ENCODE measurements around the gene ATF7. TPM values are rescaled to one million over a fixed set of nuclear protein-coding genes. Genes with fewer than 3 reads are reported as not detected.

ATF7 gene
- total RNA-seq, 1 experiment from 2014 or later = 26.9 TPM

DNA sequence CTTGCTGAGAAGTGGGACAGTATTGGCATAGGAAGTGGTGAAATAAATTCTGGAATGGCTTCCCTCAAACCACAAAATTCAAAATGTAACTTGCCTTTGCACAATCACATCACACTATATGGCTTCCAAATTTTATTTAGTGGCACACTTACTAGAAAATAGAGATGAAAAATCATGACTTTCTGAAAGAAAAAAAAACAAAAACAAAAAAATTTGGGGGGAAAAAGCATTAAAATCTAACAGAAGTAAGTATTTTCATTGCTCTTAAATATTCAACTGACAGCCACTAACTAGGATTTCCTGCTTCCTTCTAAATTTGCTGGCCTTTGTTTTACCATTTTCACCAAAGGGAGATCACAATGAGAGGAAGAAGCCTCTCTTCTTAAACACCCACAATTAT, 23.0 kb downstream of the ATF7 start:
- no peaks in the 10 kb centered on the region for H3K9me3 Mint-ChIP-seq (ENCODE audit: unreplicated experiment)
- TF ChIP-seq, protein P1, sequence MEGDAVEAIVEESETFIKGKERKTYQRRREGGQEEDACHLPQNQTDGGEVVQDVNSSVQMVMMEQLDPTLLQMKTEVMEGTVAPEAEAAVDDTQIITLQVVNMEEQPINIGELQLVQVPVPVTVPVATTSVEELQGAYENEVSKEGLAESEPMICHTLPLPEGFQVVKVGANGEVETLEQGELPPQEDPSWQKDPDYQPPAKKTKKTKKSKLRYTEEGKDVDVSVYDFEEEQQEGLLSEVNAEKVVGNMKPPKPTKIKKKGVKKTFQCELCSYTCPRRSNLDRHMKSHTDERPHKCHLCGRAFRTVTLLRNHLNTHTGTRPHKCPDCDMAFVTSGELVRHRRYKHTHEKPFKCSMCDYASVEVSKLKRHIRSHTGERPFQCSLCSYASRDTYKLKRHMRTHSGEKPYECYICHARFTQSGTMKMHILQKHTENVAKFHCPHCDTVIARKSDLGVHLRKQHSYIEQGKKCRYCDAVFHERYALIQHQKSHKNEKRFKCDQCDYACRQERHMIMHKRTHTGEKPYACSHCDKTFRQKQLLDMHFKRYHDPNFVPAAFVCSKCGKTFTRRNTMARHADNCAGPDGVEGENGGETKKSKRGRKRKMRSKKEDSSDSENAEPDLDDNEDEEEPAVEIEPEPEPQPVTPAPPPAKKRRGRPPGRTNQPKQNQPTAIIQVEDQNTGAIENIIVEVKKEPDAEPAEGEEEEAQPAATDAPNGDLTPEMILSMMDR (IDR thresholded peaks at IDR 0.05; ENCODE audit: insufficient read depth in 1 of 2, low read depth in 1 of 2, low read length in 1 of 2, severe bottlenecking in 1 of 2, unreplicated experiment in 1 of 2) = no peak
- no peaks in the 10 kb centered on the region for H3K27me3 Mint-ChIP-seq (ENCODE audit: insufficient read depth, unreplicated experiment)
- H3K36me3 Mint-ChIP-seq (ENCODE audit: insufficient read depth, unreplicated experiment) = no peaks in the 10 kb centered on the region
- no peak for DNase-seq
- POLR2A ChIA-PET = no interaction called here
- Histone ChIP-seq H3K4me3 (ENCODE audit: low read depth, low read length) (no peak overlapping the region), H3K27me3 (replicated peaks; ENCODE audit: control insufficient read depth, insufficient read depth, low read length) (no peaks in the 10 kb centered on the region), H3K36me3 (ENCODE audit: control insufficient read depth, insufficient read depth, low read length) (no peaks in the 10 kb centered on the region), H3K4me1 (no peaks in the 10 kb centered on the region), H3K9me3 (no peaks in the 10 kb centered on the region)
- BruUV-seq (replicated peaks) = no TSS peak
- H3K4me3 Mint-ChIP-seq (ENCODE audit: unreplicated experiment) = no peak overlapping the region
- H3K4me1 Mint-ChIP-seq (ENCODE audit: low read depth, unreplicated experiment) = no peaks in the 10 kb centered on the region
- intact Hi-C loops (cut with micrococcal nuclease; ENCODE audit: unreplicated experiment) = no loop called here
- H3K27ac Mint-ChIP-seq (ENCODE audit: unreplicated experiment) = no peak overlapping the region
- CTCF ChIA-PET = no interaction called here

DNA sequence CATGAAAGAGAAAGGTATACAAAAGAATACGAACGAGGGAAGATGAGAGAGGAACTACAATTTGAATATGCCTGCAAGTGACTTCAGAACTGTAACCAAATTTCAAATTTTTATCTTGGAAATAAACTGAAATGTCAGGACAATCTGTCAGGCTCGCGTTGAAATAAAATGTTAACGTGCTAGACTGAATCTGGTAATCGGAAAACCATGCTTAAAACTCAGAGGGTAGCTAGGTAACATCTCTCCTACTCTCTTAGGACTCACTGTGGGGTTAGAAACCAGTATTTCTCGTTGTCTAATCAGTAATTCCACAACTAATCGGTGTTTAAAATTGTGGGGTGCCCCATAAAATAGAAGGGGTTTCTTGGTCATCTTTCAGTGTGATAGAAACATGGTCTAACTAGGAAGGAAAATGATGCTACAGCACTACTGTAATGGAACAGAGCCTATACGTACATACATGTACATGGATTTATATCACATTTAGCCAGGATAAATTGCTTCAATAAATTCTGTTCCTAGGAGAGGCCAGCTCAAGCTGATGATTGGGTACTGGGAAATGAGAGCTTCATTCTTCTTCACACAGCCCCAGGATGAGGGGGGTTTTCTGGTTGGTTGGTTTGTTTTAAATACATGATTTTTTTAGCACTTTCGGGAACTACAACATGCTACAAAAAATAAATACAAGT, 23.9 kb downstream of the ATF7 start:
- no peak overlapping the region for H3K27ac Mint-ChIP-seq (ENCODE audit: unreplicated experiment)
- POLR2A ChIA-PET = no interaction called here
- DNase-seq = no peak
- no peak overlapping the region for H3K4me3 Mint-ChIP-seq (ENCODE audit: unreplicated experiment)
- no peaks in the 10 kb centered on the region for H3K4me1 Mint-ChIP-seq (ENCODE audit: low read depth, unreplicated experiment)
- no peaks in the 10 kb centered on the region for H3K9me3 Mint-ChIP-seq (ENCODE audit: unreplicated experiment)
- no peaks in the 10 kb centered on the region for H3K27me3 Mint-ChIP-seq (ENCODE audit: insufficient read depth, unreplicated experiment)
- Histone ChIP-seq H3K9me3 (no peaks in the 10 kb centered on the region), H3K4me1 (no peaks in the 10 kb centered on the region), H3K36me3 (ENCODE audit: control insufficient read depth, insufficient read depth, low read length) (no peaks in the 10 kb centered on the region), H3K27me3 (replicated peaks; ENCODE audit: control insufficient read depth, insufficient read depth, low read length) (no peaks in the 10 kb centered on the region), H3K4me3 (ENCODE audit: low read depth, low read length) (no peak overlapping the region)
- BruUV-seq (replicated peaks) = no TSS peak
- CTCF ChIA-PET = no interaction called here
- H3K36me3 Mint-ChIP-seq (ENCODE audit: insufficient read depth, unreplicated experiment) = no peaks in the 10 kb centered on the region
- intact Hi-C loops (cut with micrococcal nuclease; ENCODE audit: unreplicated experiment) = no loop called here
- TF ChIP-seq, protein P1 (IDR thresholded peaks at IDR 0.05; ENCODE audit: insufficient read depth in 1 of 2, low read depth in 1 of 2, low read length in 1 of 2, severe bottlenecking in 1 of 2, unreplicated experiment in 1 of 2) = no peak

DNA sequence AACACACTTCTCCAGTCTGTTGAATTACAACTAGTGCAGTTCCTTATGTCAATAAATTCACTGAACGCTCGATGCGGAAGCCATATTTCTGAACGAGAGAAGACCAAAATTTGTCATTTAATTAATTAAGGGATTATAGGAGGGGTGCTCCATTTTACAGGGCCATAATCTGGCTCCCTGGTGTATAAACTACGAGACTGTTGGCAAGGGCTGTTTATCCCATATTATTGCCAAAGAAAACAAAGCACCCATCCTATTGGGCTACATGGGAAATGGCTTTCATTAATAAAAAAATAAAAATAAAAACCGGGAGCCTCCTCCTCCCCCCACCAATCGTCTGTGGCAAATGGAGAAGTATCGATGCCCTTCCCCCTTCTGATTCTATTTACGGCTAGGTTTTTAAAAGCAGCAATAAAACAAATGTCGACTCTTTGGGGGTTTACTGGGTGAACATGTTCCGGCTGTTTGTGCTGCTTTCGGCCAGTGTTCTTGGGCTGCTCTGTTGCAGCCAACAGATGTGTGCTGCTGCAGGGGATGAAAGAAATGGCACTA, 24.8 kb downstream of the ATF7 start:
- Mint-ChIP-seq H3K27me3 (ENCODE audit: insufficient read depth, unreplicated experiment) (no peaks in the 10 kb centered on the region), H3K4me1 (ENCODE audit: low read depth, unreplicated experiment) (no peaks in the 10 kb centered on the region), H3K36me3 (ENCODE audit: insufficient read depth, unreplicated experiment) (no peaks in the 10 kb centered on the region), H3K4me3 (ENCODE audit: unreplicated experiment) (no peak overlapping the region), H3K9me3 (ENCODE audit: unreplicated experiment) (no peaks in the 10 kb centered on the region), H3K27ac (ENCODE audit: unreplicated experiment) (no peak overlapping the region)
- CTCF ChIA-PET = no interaction called here
- TF ChIP-seq, protein P1 (IDR thresholded peaks at IDR 0.05; ENCODE audit: insufficient read depth in 1 of 2, low read depth in 1 of 2, low read length in 1 of 2, severe bottlenecking in 1 of 2, unreplicated experiment in 1 of 2) = no peak
- no peaks in the 10 kb centered on the region for H3K27me3 ChIP-seq (replicated peaks; ENCODE audit: control insufficient read depth, insufficient read depth, low read length)
- H3K4me1 ChIP-seq = no peaks in the 10 kb centered on the region
- no TSS peak for BruUV-seq (replicated peaks)
- POLR2A ChIA-PET = no interaction called here
- DNase-seq = no peak
- H3K9me3 ChIP-seq = no peaks in the 10 kb centered on the region
- H3K36me3 ChIP-seq (ENCODE audit: control insufficient read depth, insufficient read depth, low read length) = no peaks in the 10 kb centered on the region
- intact Hi-C loops (cut with micrococcal nuclease; ENCODE audit: unreplicated experiment) = no loop called here
- no peak overlapping the region for H3K4me3 ChIP-seq (ENCODE audit: low read depth, low read length)
